HepG2 (cell line): Measurements from ENCODE around the gene DAD1. TPM values are rescaled to one million over a fixed set of nuclear protein-coding genes. Genes with fewer than 3 reads are reported as not detected.

Source experiments
- FLYWCH1 ChIP-seq: sonication (generic); formaldehyde crosslinking; IDR thresholded peaks from 2 replicates; pipeline ENCODE4 v1.8.1; 2023; ENCODE audit warnings: mild to moderate bottlenecking, missing genetic modification reagents
- FOXO1 ChIP-seq: sonication (generic); formaldehyde crosslinking; IDR thresholded peaks from 2 replicates; pipeline ENCODE4 v1.4.0; 2020; ENCODE audit warnings: missing genetic modification reagents
- HNF4G ChIP-seq, 2 experiments: sonication (generic) in 1 of 2; formaldehyde crosslinking in 1 of 2; IDR thresholded peaks; 2 replicates each; pipeline versions ENCODE4 v1.4.0 to v1.6.1; 2011 to 2020; ENCODE audit warnings: borderline replicate concordance in 2 of 2, low read depth in 2 of 2, mild to moderate bottlenecking in 2 of 2, low read length in 1 of 2, missing genetic modification reagents in 1 of 2, moderate library complexity in 1 of 2
- KLF12 ChIP-seq: sonication (generic); formaldehyde crosslinking; IDR thresholded peaks from 2 replicates; pipeline ENCODE4 v1.4.0; 2020; ENCODE audit warnings: missing genetic modification reagents, borderline replicate concordance
- NCOA5 ChIP-seq: sonication (generic); formaldehyde crosslinking; IDR thresholded peaks from 2 replicates; pipeline ENCODE4 v1.4.0; 2020; ENCODE audit warnings: missing genetic modification reagents
- PHB2 ChIP-seq: fragments of 450-650 bp; IDR thresholded peaks from 2 replicates; pipeline ENCODE4 v1.6.1; 2018; ENCODE audit not compliant: partially characterized antibody
- SP2 ChIP-seq: sonication (generic); formaldehyde crosslinking; IDR thresholded peaks from 2 replicates; pipeline ENCODE4 v1.5.1; 2020; ENCODE audit warnings: mild to moderate bottlenecking, missing genetic modification reagents
- ZBTB42 ChIP-seq: sonication (generic); formaldehyde crosslinking; IDR thresholded peaks from 2 replicates; pipeline ENCODE4 v1.5.0; 2020; ENCODE audit warnings: mild to moderate bottlenecking, missing genetic modification reagents
- ZNF263 ChIP-seq: sonication (generic); formaldehyde crosslinking; IDR thresholded peaks from 2 replicates; pipeline ENCODE4 v1.4.0; 2020; ENCODE audit warnings: missing genetic modification reagents
- ZNF264 ChIP-seq: sonication (generic); formaldehyde crosslinking; IDR thresholded peaks from 2 replicates; pipeline ENCODE4 v1.4.0; 2020; ENCODE audit warnings: missing genetic modification reagents
- ZNF292 ChIP-seq: sonication (generic); formaldehyde crosslinking; IDR thresholded peaks from 2 replicates; pipeline ENCODE4 v1.8.1; 2022; ENCODE audit warnings: mild to moderate bottlenecking, low read depth, missing genetic modification reagents, borderline replicate concordance
- ZNF367 ChIP-seq: sonication (generic); formaldehyde crosslinking; IDR thresholded peaks from 2 replicates; pipeline ENCODE4 v1.4.0; 2020; ENCODE audit warnings: missing genetic modification reagents, borderline replicate concordance
- ZNF777 ChIP-seq: sonication (generic); formaldehyde crosslinking; IDR thresholded peaks from 2 replicates; pipeline ENCODE4 v1.4.0; 2020; ENCODE audit warnings: missing genetic modification reagents
- ZNF883 ChIP-seq: sonication (generic); formaldehyde crosslinking; IDR thresholded peaks from 2 replicates; pipeline ENCODE4 v1.5.1; 2020; ENCODE audit warnings: mild to moderate bottlenecking, missing genetic modification reagents; ENCODE audit errors: not compliant biosample characterization
- ZSCAN29 ChIP-seq: sonication (generic); formaldehyde crosslinking; conservative IDR thresholded peaks from 2 replicates; pipeline ENCODE4 v1.4.0; 2020; ENCODE audit warnings: mild to moderate bottlenecking, missing genetic modification reagents
- polyA plus RNA-seq, 8 experiments: library from polyadenylated mRNA; depleted of rRNA in 3 of 8; stranded (reverse) in 7 of 8; unstranded in 1 of 8; fragments of >200 nt; fragmentation: Illumina TruSeq in 4 of 8; extraction: Trizol in 4 of 8; gene quantifications; 2 replicates each; pipeline versions ENCODE4 v1.2.1 to v1.2.3, GENCODE V29; 2011 to 2016; ENCODE audit warnings: low read depth in 4 of 8, missing spikeins in 1 of 8, mixed read lengths in 1 of 8; ENCODE audit not compliant: insufficient read depth in 1 of 8
- total RNA-seq, 5 experiments: library from RNA; depleted of rRNA; stranded (reverse); fragments of >200 nt; fragmentation: Illumina TruSeq; extraction: Trizol; gene quantifications; 2 replicates each; pipeline ENCODE4 v1.2.3, GENCODE V29; 2016; ENCODE audit warnings: low read depth in 1 of 5
- TF ChIP-seq, protein P1 (sequence below): sonication (generic); formaldehyde crosslinking; IDR thresholded peaks from 2 replicates; pipeline ENCODE4 v1.8.0; 2023; ENCODE audit warnings: mild to moderate bottlenecking, missing genetic modification reagents
- TF ChIP-seq, protein P2 (sequence below): IDR thresholded peaks from 2 replicates; pipeline ENCODE4 v1.6.1; 2016; ENCODE audit warnings: low read depth, control low read depth
- TF ChIP-seq, protein P3 (sequence below): IDR thresholded peaks from 2 replicates; pipeline ENCODE4 v1.6.1; 2016; ENCODE audit warnings: missing genetic modification reagents, missing compliant biosample characterization
- TF ChIP-seq, protein P4 (sequence below): sonication (generic); formaldehyde crosslinking; IDR thresholded peaks from 2 replicates; pipeline ENCODE4 v1.8.0; 2022; ENCODE audit warnings: missing genetic modification reagents, mild to moderate bottlenecking, inconsistent platforms, borderline replicate concordance
- TF ChIP-seq, protein P5 (sequence below): IDR thresholded peaks from 2 replicates; pipeline ENCODE4 v1.4.0; 2020; ENCODE audit warnings: mild to moderate bottlenecking, missing genetic modification reagents
- TF ChIP-seq, protein P6 (sequence below): sonication (generic); formaldehyde crosslinking; IDR thresholded peaks from 2 replicates; pipeline ENCODE4 v1.4.0; 2020; ENCODE audit warnings: missing genetic modification reagents

The DAD1 gene
- total and polyA plus RNA-seq, 2 of the 13 experiments (the other 11 are each of a cell fraction or from before 2014, with no cell fraction given): 558 to 626 TPM

DNA sequence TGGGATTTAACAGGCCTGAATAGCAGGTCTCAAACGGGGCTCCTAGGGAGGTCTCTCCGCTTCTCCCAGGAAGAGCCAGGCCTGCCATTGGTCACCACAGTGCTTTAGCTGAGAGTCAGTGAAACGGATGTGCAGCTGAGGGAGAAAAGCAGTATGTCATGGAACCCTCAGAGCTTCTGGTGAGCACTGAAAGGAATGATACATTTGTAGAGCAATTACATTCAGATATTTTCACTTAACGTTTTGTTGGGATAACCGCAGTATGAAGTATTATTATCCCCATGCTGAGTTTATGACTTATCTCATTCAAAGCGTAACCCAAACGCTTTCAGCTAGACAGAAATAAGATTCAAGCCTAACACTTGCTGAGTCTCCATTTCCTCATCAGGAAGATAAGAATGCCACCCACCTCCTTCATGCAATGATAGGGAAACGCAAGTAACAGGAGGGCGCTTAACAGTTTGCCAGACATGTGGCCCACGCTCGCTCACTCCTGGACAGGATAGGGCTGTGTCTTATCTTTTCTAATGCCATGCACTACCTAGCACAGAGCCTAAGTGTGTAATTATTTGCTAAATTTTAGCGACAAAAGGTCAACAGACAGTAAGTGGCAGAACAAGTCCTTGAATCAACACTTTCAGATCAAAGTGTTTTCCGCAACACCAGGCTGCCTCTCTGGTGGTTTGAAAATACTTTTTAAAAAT is 28.2 kb downstream of the DAD1 start (continued):
- TF ChIP-seq, protein P1, sequence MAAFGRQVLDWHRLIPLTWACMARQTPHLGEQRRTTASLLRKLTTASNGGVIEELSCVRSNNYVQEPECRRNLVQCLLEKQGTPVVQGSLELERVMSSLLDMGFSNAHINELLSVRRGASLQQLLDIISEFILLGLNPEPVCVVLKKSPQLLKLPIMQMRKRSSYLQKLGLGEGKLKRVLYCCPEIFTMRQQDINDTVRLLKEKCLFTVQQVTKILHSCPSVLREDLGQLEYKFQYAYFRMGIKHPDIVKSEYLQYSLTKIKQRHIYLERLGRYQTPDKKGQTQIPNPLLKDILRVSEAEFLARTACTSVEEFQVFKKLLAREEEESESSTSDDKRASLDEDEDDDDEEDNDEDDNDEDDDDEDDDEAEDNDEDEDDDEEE (CRISPR knock-in tag): 0 out of 2 replicates have a peak, but pooled peaks have one; percentile 12
- no peak for TF ChIP-seq SP2 (CRISPR knock-in tag)
- TF ChIP-seq, protein P2, sequence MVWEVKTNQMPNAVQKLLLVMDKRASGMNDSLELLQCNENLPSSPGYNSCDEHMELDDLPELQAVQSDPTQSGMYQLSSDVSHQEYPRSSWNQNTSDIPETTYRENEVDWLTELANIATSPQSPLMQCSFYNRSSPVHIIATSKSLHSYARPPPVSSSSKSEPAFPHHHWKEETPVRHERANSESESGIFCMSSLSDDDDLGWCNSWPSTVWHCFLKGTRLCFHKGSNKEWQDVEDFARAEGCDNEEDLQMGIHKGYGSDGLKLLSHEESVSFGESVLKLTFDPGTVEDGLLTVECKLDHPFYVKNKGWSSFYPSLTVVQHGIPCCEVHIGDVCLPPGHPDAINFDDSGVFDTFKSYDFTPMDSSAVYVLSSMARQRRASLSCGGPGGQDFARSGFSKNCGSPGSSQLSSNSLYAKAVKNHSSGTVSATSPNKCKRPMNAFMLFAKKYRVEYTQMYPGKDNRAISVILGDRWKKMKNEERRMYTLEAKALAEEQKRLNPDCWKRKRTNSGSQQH (CRISPR knock-in tag): 0 out of 2 replicates have a peak, but pooled peaks have one; percentile 55
- no peak for TF ChIP-seq ZNF263
- TF ChIP-seq, protein P3, sequence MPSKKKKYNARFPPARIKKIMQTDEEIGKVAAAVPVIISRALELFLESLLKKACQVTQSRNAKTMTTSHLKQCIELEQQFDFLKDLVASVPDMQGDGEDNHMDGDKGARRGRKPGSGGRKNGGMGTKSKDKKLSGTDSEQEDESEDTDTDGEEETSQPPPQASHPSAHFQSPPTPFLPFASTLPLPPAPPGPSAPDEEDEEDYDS (CRISPR knock-in tag): no peak
- TF ChIP-seq, protein P4, sequence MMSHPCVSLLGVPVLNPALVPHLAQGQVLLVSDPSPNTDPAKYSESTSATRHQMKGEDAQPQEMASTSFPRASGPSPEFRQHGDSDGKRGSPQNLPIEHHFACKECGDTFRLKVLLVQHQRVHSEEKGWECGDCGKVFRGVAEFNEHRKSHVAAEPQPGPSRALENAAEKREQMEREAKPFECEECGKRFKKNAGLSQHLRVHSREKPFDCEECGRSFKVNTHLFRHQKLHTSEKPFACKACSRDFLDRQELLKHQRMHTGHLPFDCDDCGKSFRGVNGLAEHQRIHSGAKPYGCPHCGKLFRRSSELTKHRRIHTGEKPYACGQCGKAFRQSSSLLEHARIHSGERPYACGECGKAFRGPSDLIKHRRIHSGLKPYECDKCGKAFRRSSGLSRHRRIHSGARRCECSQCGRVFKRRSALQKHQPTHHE: no peak
- TF ChIP-seq ZSCAN29: peak; percentile 64; the same call in 1 of the 2 replicates
- TF ChIP-seq NCOA5 (CRISPR knock-in tag): no peak
- TF ChIP-seq FLYWCH1 (CRISPR knock-in tag): peak; percentile 83; the same call in 1 of the 2 replicates
- TF ChIP-seq ZNF264 (CRISPR knock-in tag): peak; percentile 44; the same call in 1 of the 2 replicates
- TF ChIP-seq, protein P5, sequence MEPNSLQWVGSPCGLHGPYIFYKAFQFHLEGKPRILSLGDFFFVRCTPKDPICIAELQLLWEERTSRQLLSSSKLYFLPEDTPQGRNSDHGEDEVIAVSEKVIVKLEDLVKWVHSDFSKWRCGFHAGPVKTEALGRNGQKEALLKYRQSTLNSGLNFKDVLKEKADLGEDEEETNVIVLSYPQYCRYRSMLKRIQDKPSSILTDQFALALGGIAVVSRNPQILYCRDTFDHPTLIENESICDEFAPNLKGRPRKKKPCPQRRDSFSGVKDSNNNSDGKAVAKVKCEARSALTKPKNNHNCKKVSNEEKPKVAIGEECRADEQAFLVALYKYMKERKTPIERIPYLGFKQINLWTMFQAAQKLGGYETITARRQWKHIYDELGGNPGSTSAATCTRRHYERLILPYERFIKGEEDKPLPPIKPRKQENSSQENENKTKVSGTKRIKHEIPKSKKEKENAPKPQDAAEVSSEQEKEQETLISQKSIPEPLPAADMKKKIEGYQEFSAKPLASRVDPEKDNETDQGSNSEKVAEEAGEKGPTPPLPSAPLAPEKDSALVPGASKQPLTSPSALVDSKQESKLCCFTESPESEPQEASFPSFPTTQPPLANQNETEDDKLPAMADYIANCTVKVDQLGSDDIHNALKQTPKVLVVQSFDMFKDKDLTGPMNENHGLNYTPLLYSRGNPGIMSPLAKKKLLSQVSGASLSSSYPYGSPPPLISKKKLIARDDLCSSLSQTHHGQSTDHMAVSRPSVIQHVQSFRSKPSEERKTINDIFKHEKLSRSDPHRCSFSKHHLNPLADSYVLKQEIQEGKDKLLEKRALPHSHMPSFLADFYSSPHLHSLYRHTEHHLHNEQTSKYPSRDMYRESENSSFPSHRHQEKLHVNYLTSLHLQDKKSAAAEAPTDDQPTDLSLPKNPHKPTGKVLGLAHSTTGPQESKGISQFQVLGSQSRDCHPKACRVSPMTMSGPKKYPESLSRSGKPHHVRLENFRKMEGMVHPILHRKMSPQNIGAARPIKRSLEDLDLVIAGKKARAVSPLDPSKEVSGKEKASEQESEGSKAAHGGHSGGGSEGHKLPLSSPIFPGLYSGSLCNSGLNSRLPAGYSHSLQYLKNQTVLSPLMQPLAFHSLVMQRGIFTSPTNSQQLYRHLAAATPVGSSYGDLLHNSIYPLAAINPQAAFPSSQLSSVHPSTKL (CRISPR knock-in tag): peak; percentile 92
- no peak for TF ChIP-seq PHB2
- TF ChIP-seq HNF4G (IDR thresholded peaks at IDR 0.05; ENCODE audit: borderline replicate concordance, low read depth, low read length): peak; percentile 60
- TF ChIP-seq HNF4G (CRISPR knock-in tag; IDR thresholded peaks at IDR 0.05; ENCODE audit: borderline replicate concordance, low read depth): no peak
- TF ChIP-seq KLF12 (CRISPR knock-in tag): no peak
- TF ChIP-seq ZNF292 (CRISPR knock-in tag): peak; percentile 88
- TF ChIP-seq ZNF777 (CRISPR knock-in tag): no peak
- no peak for TF ChIP-seq ZNF883 (CRISPR knock-in tag)
- TF ChIP-seq FOXO1 (CRISPR knock-in tag): peak; percentile 83; the same call in 1 of the 2 replicates
- no peak for TF ChIP-seq ZNF367 (CRISPR knock-in tag)
- TF ChIP-seq, protein P6, sequence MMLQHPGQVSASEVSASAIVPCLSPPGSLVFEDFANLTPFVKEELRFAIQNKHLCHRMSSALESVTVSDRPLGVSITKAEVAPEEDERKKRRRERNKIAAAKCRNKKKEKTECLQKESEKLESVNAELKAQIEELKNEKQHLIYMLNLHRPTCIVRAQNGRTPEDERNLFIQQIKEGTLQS: no peak; the same call in 1 of the 2 replicates
- 0 out of 2 replicates have a peak, but pooled peaks have one; percentile 43 for TF ChIP-seq ZBTB42 (CRISPR knock-in tag)
